Measurements from ENCODE around the gene PRRT4. TPM values are rescaled to one million over a fixed set of nuclear protein-coding genes. Genes with fewer than 3 reads are reported as not detected.
A peak's percentile ranks its signal among the peaks of the same experiment; 100 is the strongest.

PRRT4 gene
- total RNA-seq, 1 donor from 2014 or later = not detected

- Mint-ChIP-seq H3K9me3 (no peaks in the 10 kb centered on the region), H3K36me3 (ENCODE audit: low read depth) (peaks cover 24% of the 10 kb centered on the region), H3K4me1 (peaks cover 26% of the 10 kb centered on the region), H3K27ac (peak within 1 kb of the TSS; percentile 95), H3K27me3 (no peaks in the 10 kb centered on the region), H3K4me3 (peak within 1 kb of the TSS; percentile 97)
- ATAC-seq (ENCODE audit: low read depth) = peak; percentile 95
- POLR2A ChIA-PET = interaction anchor here (0.5 to 1.2 kb wide), 9 partner anchors 10 to 1861 kb away, joined by 3 to 6 read pairs (median 3); partner anchors contain the start of genes IMPDH1, TMEM209 and ZNF800
- CTCF ChIA-PET = interaction anchor here (0.6 to 1.8 kb wide), 6 partner anchors 43 to 131 kb away, joined by 3 to 10 read pairs (median 4); no protein-coding TSS in a partner anchor
- intact Hi-C loops (cut with micrococcal nuclease) = loop anchor here (1.0 to 5.0 kb wide), 8 partner anchors 8 to 1707 kb away; partner anchors contain the start of genes CALU, IMPDH1, METTL2B and SND1
- peak; percentile 80 for DNase-seq
- TF ChIP-seq, protein P1, sequence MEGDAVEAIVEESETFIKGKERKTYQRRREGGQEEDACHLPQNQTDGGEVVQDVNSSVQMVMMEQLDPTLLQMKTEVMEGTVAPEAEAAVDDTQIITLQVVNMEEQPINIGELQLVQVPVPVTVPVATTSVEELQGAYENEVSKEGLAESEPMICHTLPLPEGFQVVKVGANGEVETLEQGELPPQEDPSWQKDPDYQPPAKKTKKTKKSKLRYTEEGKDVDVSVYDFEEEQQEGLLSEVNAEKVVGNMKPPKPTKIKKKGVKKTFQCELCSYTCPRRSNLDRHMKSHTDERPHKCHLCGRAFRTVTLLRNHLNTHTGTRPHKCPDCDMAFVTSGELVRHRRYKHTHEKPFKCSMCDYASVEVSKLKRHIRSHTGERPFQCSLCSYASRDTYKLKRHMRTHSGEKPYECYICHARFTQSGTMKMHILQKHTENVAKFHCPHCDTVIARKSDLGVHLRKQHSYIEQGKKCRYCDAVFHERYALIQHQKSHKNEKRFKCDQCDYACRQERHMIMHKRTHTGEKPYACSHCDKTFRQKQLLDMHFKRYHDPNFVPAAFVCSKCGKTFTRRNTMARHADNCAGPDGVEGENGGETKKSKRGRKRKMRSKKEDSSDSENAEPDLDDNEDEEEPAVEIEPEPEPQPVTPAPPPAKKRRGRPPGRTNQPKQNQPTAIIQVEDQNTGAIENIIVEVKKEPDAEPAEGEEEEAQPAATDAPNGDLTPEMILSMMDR (IDR thresholded peaks at IDR 0.05) = no peak
Measured at GRCh38 chr7:128343554-128344430, 17.7 kb downstream of the PRRT4 start, which contains the start of gene RBM28. Gene RBM28 (minus strand): TSS chr7:128343908. CDS start chr7:128343793, 115 bp downstream.

DNA sequence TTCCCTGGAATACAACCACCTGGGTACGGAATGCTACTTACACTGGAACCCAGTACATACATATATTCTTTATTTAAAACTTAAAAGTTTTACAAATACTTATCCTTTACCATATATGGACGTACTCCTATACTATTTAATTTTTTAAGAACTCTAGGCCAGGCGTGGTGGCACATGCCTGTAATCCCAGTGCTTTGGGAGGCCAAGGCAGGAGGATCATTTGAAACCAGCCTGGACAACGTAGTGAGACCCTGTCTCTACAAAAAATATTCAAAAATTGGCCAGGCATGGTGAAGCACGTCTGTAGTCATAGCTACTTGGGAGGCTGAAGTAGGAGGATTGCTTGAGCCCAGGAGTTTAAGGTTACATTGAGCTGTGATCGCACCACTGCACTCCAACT is 19.8 kb downstream of the PRRT4 start:
- no peaks in the 10 kb centered on the region for H3K9me3 Mint-ChIP-seq

GRCh38 chr7:128335730-128336129 is 25.8 kb downstream of the PRRT4 start:
- Mint-ChIP-seq H3K36me3 (ENCODE audit: low read depth) (peaks cover 90% of the 10 kb centered on the region), H3K9me3 (no peaks in the 10 kb centered on the region), H3K27me3 (no peaks in the 10 kb centered on the region), H3K4me1 (no peaks in the 10 kb centered on the region), H3K27ac (no peak overlapping the region), H3K4me3 (no peak overlapping the region)
- CTCF ChIA-PET = no interaction called here
- TF ChIP-seq, protein P1 (IDR thresholded peaks at IDR 0.05) = no peak
- intact Hi-C loops (cut with micrococcal nuclease) = no loop called here
- POLR2A ChIA-PET = no interaction called here
- ATAC-seq (ENCODE audit: low read depth) (no peak), DNase-seq (no peak)

More for the DNA sequence above, 19.8 kb downstream of the PRRT4 start:
- Mint-ChIP-seq H3K27ac (no peak overlapping the region), H3K27me3 (no peaks in the 10 kb centered on the region), H3K36me3 (ENCODE audit: low read depth) (peaks cover 44% of the 10 kb centered on the region), H3K4me1 (peaks cover 26% of the 10 kb centered on the region), H3K4me3 (peak overlapping the region; percentile 35)
- intact Hi-C loops (cut with micrococcal nuclease) = loop anchor here (2.0 to 5.0 kb wide), 5 partner anchors 67 to 1709 kb away; partner anchors contain the start of genes CALU, IMPDH1, METTL2B and TNPO3
- CTCF ChIA-PET = no interaction called here
- no peak for DNase-seq
- POLR2A ChIA-PET = interaction anchor here (0.7 kb wide), 1 partner anchor 49 kb away, joined by 5 read pairs; no protein-coding TSS in a partner anchor
- ATAC-seq (ENCODE audit: low read depth) = no peak
- TF ChIP-seq, protein P1 (IDR thresholded peaks at IDR 0.05) = no peak

GRCh38 chr7:128324368-128324680 is 37.2 kb downstream of the PRRT4 start:
- ChIA-PET CTCF (no interaction called here), POLR2A (no interaction called here)
- no peak overlapping the region for H3K27ac Mint-ChIP-seq
- TF ChIP-seq, protein P1 (IDR thresholded peaks at IDR 0.05) = no peak
- ATAC-seq (ENCODE audit: low read depth) (no peak), DNase-seq (no peak)
- intact Hi-C loops (cut with micrococcal nuclease) = no loop called here
- peaks cover 94% of the 10 kb centered on the region for H3K36me3 Mint-ChIP-seq (ENCODE audit: low read depth)
- no peaks in the 10 kb centered on the region for H3K4me1 Mint-ChIP-seq
- no peak overlapping the region for H3K4me3 Mint-ChIP-seq
- no peaks in the 10 kb centered on the region for H3K27me3 Mint-ChIP-seq
- no peaks in the 10 kb centered on the region for H3K9me3 Mint-ChIP-seq
